ENCODE data around the gene TKT. TPM values are rescaled to one million over a fixed set of nuclear protein-coding genes. Genes with fewer than 3 reads are reported as not detected.

TKT gene
- total RNA-seq, 1 donor from 2014 or later, result 315 TPM

- no peak for DNase-seq (ENCODE audit: low read depth in 2 of 2)
These were observed 14.5 kb downstream of the TKT start for GRCh38 chr3:53240989-53241972.

- no peak for DNase-seq (ENCODE audit: low read depth in 2 of 2)
These were observed 16.0 kb downstream of the TKT start for GRCh38 chr3:53239800-53240199.

- DNase-seq (ENCODE audit: low read depth in 2 of 2), result no peak
These were observed 16.9 kb downstream of the TKT start for GRCh38 chr3:53238886-53239285.

GRCh38 chr3:53238051-53238850 lies 17.6 kb downstream of the TKT start:
- peak; percentile 77 to 95 for DNase-seq (ENCODE audit: low read depth in 2 of 2)

- peak; percentile 83 to 94 for DNase-seq (ENCODE audit: low read depth in 2 of 2)
These were observed 19.5 kb downstream of the TKT start for GRCh38 chr3:53236112-53236841.

- no peak for DNase-seq (ENCODE audit: low read depth in 2 of 2)
These were observed 20.3 kb downstream of the TKT start for GRCh38 chr3:53235545-53235944.

- no peak for DNase-seq (ENCODE audit: low read depth in 2 of 2)
These were observed 21.0 kb downstream of the TKT start for GRCh38 chr3:53234841-53235232.

- no peak for DNase-seq (ENCODE audit: low read depth in 2 of 2)
These were observed 21.5 kb downstream of the TKT start for GRCh38 chr3:53234130-53234840.

- no peak for DNase-seq (ENCODE audit: low read depth in 2 of 2)
These were observed 23.0 kb downstream of the TKT start for GRCh38 chr3:53232641-53233377.

- no peak for DNase-seq (ENCODE audit: low read depth in 2 of 2)
These were observed 24.0 kb downstream of the TKT start for GRCh38 chr3:53231532-53232511.

- DNase-seq (ENCODE audit: low read depth in 2 of 2), result no peak
These were observed 25.0 kb downstream of the TKT start for GRCh38 chr3:53230789-53231188.

- no peak for DNase-seq (ENCODE audit: low read depth in 2 of 2)
These were observed 25.7 kb downstream of the TKT start for GRCh38 chr3:53230041-53230621.

GRCh38 chr3:53229606-53230005 lies 26.2 kb downstream of the TKT start:
- DNase-seq (ENCODE audit: low read depth in 2 of 2), result no peak

GRCh38 chr3:53229171-53229570 lies 26.7 kb downstream of the TKT start:
- DNase-seq (ENCODE audit: low read depth in 2 of 2), result no peak

GRCh38 chr3:53227993-53228885 lies 27.6 kb downstream of the TKT start:
- no peak for DNase-seq (ENCODE audit: low read depth in 2 of 2)

GRCh38 chr3:53226841-53227407 lies 28.9 kb downstream of the TKT start:
- DNase-seq (ENCODE audit: low read depth in 2 of 2), result no peak

- no peak for DNase-seq (ENCODE audit: low read depth in 2 of 2)
These were observed 29.5 kb downstream of the TKT start for GRCh38 chr3:53226142-53226840.

Measured in dermis microvascular lymphatic vessel endothelial cell (primary cell).